Smooth muscle cell (in vitro differentiated cells): Measurements from ENCODE around the gene AGAP3. TPM values are rescaled to one million over a fixed set of nuclear protein-coding genes. Genes with fewer than 3 reads are reported as not detected.

Experiments
- DNase-seq: peaks from one replicate; lab custom pipeline; 2025; ENCODE audit not compliant: unreplicated experiment; lab: John Stamatoyannopoulos, UW
- H2AFZ ChIP-seq: fragments of 200-600 bp; sonication (generic); 2 replicates; pipeline ENCODE4 v1.6.0; 2016; ENCODE audit warnings: antibody characterized with exemption, low read depth, mild to moderate bottlenecking
- H3F3A ChIP-seq: fragments of 200-600 bp; sonication (generic); 2 replicates; pipeline ENCODE4 v1.6.0; 2017; ENCODE audit warnings: antibody characterized with exemption, low read depth
- H3K27ac ChIP-seq: fragments of 200-600 bp; sonication (generic); 2 replicates; pipeline ENCODE4 v1.5.1; 2016; ENCODE audit warnings: low read depth, mild to moderate bottlenecking
- H3K27me3 ChIP-seq: fragments of 200-600 bp; sonication (generic); 2 replicates; pipeline ENCODE4 v1.6.1; 2016; ENCODE audit warnings: low read depth, mild to moderate bottlenecking
- H3K36me3 ChIP-seq: fragments of 200-600 bp; sonication (generic); 2 replicates; pipeline ENCODE4 v1.5.1; 2016; ENCODE audit warnings: low read depth
- H3K4me1 ChIP-seq: fragments of 200-600 bp; sonication (generic); 2 replicates; pipeline ENCODE4 v1.5.1; 2016; ENCODE audit warnings: low read depth
- H3K4me2 ChIP-seq: fragments of 200-600 bp; sonication (generic); 2 replicates; pipeline ENCODE4 v1.6.0; 2016; ENCODE audit warnings: mild to moderate bottlenecking
- H3K4me3 ChIP-seq: fragments of 200-600 bp; sonication (generic); 2 replicates; pipeline ENCODE4 v1.5.1; 2016; ENCODE audit warnings: mild to moderate bottlenecking
- H3K79me2 ChIP-seq: fragments of 200-600 bp; sonication (generic); 2 replicates; pipeline ENCODE4 v1.6.0; 2016; ENCODE audit warnings: low read depth, mild to moderate bottlenecking
- H3K9ac ChIP-seq: fragments of 200-600 bp; sonication (generic); 2 replicates; pipeline ENCODE4 v1.6.0; 2016; ENCODE audit warnings: low read depth
- H3K9me3 ChIP-seq: fragments of 200-600 bp; sonication (generic); replicated peaks from 2 replicates; pipeline ENCODE4 v1.5.1; 2016; ENCODE audit warnings: low read depth
- H4K20me1 ChIP-seq: fragments of 200-600 bp; sonication (generic); 2 replicates; pipeline ENCODE4 v1.6.0; 2016; ENCODE audit warnings: low read depth
- CTCF ChIP-seq: fragments of 200-600 bp; sonication (generic); IDR thresholded peaks from 2 replicates; pipeline ENCODE4 v1.5.1; 2017; ENCODE audit warnings: borderline replicate concordance, mild to moderate bottlenecking, antibody characterized with exemption; ENCODE audit not compliant: insufficient read depth, poor library complexity, severe bottlenecking
- WGBS: methylation state at CpG from one replicate; pipeline ENCODE4 v1.1.7; 2016; ENCODE audit warnings: low lambda C conversion rate; 5-methylcytosine and 5-hydroxymethylcytosine counted together
- polyA plus RNA-seq: library from polyadenylated mRNA; unstranded; fragments of >200 nt; fragmentation: Nextera tagmentation; extraction: Ambion mirVana; gene quantifications from 2 replicates; pipeline ENCODE4 v1.2.1, GENCODE V29; 2016
- total RNA-seq: library from RNA; depleted of rRNA; stranded (reverse); fragments of >200 nt; gene quantifications from 2 replicates; pipeline ENCODE4 v1.2.3, GENCODE V29; 2014

The AGAP3 gene
- total and polyA plus RNA-seq, 2 experiments from 2014 or later: 29.8 to 51.4 TPM

- H3K79me2 ChIP-seq: no peaks in the 10 kb centered on the region
- peaks cover 10% of the 10 kb centered on the region for H4K20me1 ChIP-seq
- no peak overlapping the region for H3K4me3 ChIP-seq
- no peak overlapping the region for H2AFZ ChIP-seq
- H3K27me3 ChIP-seq: peaks cover under 1% of the 10 kb centered on the region
- no peak overlapping the region for H3K27ac ChIP-seq
- no peak overlapping the region for H3K9ac ChIP-seq
- H3K9me3 ChIP-seq: no peaks in the 10 kb centered on the region
- no peaks in the 10 kb centered on the region for H3F3A ChIP-seq
- H3K4me2 ChIP-seq: no peak overlapping the region
- H3K4me1 ChIP-seq: no peaks in the 10 kb centered on the region
- no peak for DNase-seq
- WGBS: 98% methylated on average over 6 of the region's 7 CpGs
- H3K36me3 ChIP-seq: no peaks in the 10 kb centered on the region
- no peak for TF ChIP-seq CTCF
Measured at GRCh38 chr7:151144387-151144786, 58.1 kb downstream of the AGAP3 start.

GRCh38 chr7:151146761-151147160 lies 60.5 kb downstream of the AGAP3 start:
- no peak for TF ChIP-seq CTCF
- 83% methylated on average over 3 of the region's 3 CpGs for WGBS
- H3F3A ChIP-seq: no peaks in the 10 kb centered on the region
- peaks cover 24% of the 10 kb centered on the region for H3K27me3 ChIP-seq
- no peak overlapping the region for H2AFZ ChIP-seq
- H4K20me1 ChIP-seq: no peaks in the 10 kb centered on the region
- no peaks in the 10 kb centered on the region for H3K9me3 ChIP-seq
- H3K27ac ChIP-seq: no peak overlapping the region
- no peak overlapping the region for H3K4me2 ChIP-seq
- no peak overlapping the region for H3K9ac ChIP-seq
- H3K79me2 ChIP-seq: no peaks in the 10 kb centered on the region
- H3K4me1 ChIP-seq: no peaks in the 10 kb centered on the region
- DNase-seq: no peak
- no peak overlapping the region for H3K4me3 ChIP-seq
- H3K36me3 ChIP-seq: no peaks in the 10 kb centered on the region

GRCh38 chr7:151148319-151149259 lies 62.3 kb downstream of the AGAP3 start:
- Histone ChIP-seq H3K27ac (no peak overlapping the region), H2AFZ (no peak overlapping the region), H3K4me2 (no peak overlapping the region), H3K9ac (no peak overlapping the region), H3K4me1 (no peaks in the 10 kb centered on the region), H3K27me3 (peaks cover 35% of the 10 kb centered on the region), H3K36me3 (no peaks in the 10 kb centered on the region), H3K79me2 (no peaks in the 10 kb centered on the region), H3K4me3 (no peak overlapping the region), H3F3A (no peaks in the 10 kb centered on the region), H3K9me3 (no peaks in the 10 kb centered on the region), H4K20me1 (no peaks in the 10 kb centered on the region)
- no peak for DNase-seq
- TF ChIP-seq CTCF: no peak
- WGBS: 82% methylated on average over 22 of the region's 22 CpGs
